CD4-positive, alpha-beta T cell treated with Interleukin-15 for 1 hour (primary cell): ENCODE data around the gene GPATCH8.
"Not testable (repeated sequence)": the region's sequence is repeated elsewhere in the genome, so short reads cannot be mapped to it uniquely, and the experiment has no call there.

Experiments used
- DNase-seq: peaks from one replicate; pipeline ENCODE4 v3.0.0-alpha.2; 2020

GPATCH8 gene

GRCh38 chr17:44503147-44504029 is at the start of gene GPATCH8:
Gene GPATCH8, minus strand, starts transcription at chr17:44503406. Its CDS starts 36 bp downstream, at chr17:44503370.
- peak; percentile 97 for DNase-seq

DNA sequence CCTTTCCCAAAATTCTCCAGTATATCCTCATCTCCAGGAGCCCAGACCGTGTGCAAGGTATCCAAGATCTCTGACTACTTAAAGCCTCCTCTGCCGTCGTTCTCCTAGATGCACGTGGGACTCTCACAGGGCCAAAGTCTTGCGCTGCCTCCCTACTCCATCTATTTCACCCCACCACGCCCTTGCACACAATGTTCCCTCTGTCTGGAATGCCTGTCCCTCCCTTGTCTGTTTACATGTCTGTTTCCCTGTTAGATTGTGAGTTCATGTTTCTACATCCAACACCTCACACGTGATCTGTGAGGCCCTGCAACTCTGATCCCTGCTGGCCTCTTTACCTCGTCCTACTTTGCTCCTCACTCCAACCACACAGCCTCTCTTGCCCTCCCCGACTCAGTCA is 49.2 kb upstream of the GPATCH8 start:
- no peak for DNase-seq

DNA sequence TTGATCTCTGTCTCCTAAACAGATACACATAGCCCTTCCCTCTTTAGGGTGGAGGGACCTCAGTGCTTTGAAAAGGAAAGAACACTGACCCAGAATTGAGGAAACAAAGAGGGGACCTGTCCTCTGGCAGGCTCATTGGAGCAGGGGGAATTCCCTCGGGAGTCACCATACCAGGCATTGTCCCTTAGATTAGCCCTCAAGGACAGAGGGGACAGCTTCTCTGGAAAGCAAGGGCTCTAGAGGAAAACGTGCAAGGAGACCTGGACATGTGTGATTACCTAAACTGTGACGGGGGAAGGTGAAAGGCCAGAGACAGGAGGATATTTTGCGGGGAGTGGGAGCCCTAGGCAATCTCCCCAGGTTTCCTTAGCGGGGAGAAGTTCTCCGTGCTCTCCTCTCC is 46.5 kb upstream of the GPATCH8 start:
- no peak for DNase-seq

DNA sequence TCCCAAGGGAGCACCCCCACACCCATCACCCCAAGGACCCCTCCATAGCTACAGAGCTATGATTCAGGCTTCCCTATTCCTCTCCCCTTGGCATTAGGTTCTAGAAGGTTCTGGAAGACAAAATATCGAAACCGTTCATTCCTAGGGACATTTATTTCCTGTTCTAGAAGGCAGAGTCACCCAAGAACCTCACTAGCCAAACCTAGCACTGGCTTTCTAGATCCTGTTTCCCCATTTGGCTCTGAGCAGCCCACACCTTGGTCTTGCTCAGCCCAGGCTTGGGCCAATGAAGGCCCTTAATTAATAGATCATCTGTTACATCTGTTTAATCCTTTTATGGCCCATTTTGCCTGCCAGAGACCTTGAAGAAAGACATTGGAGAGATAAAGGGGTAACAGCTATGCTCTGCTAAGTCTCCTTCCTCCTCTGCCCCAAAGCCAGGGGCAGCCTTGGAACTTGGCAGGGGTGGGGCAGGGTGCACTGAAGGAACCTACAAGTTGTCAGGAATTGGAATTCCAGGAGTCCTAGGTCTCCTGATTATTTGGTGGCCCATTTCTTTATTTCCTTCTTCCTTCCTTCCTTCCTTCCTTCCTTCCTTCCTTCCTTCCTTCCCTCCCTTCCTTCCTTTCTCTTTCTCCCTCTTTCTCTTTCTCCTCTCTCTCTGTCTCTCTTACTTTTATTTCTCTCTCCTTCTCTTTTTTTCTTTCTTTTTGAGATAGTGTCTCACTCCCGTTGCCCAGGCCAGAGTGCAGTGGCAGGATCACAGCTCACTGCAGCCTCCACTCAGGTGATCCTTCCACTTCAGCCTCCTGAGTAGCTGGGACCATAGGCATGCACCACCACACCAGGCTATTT is 45.4 kb upstream of the GPATCH8 start:
- no peak for DNase-seq

- no peak for DNase-seq
These were observed 44.5 kb upstream of the GPATCH8 start for GRCh38 chr17:44547625-44548267.

DNA sequence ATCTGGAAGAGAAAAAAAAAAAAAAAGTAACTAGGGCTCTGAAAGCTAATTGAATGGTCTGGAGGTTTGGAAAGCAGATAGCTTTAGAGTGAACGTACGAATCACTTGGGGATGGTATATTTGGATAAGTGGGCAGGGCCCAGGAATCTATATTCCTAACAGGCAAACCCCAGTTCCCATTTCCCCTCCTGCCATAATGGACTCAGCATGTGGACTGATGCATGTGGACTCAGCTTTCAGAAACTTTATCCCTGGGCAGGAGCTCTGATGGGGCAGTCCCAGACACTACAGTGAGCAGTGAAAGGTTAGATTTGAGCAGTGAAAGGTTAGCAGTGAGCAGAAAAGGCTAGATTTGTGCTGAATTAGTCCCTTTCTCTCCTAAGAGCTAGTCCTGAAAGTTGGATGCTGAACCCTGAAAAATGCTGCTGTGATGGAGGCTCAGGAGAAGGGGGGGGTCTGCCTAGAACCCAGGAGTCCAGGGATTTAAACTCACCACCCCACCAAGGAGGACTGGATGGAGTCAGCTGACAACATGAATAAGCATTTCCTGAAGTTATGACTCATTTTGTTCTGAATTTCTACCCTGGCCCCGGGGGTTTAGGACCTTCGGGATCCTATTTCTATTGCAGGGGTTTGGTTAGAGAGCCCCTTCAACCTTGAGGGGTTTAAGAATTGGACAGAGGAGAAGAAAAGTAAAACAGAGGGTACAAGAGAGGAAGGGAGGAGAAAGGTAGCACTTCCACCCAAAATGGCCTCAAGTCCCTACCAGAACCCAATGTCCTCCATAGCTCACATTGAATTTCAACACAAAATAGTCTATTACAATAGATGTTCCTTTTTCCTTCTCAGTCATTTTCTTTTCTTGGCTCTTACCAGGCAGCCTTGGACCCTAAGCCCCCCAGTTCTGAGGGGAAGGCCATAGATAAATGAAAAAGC is 43.7 kb upstream of the GPATCH8 start:
- DNase-seq: no peak

DNA sequence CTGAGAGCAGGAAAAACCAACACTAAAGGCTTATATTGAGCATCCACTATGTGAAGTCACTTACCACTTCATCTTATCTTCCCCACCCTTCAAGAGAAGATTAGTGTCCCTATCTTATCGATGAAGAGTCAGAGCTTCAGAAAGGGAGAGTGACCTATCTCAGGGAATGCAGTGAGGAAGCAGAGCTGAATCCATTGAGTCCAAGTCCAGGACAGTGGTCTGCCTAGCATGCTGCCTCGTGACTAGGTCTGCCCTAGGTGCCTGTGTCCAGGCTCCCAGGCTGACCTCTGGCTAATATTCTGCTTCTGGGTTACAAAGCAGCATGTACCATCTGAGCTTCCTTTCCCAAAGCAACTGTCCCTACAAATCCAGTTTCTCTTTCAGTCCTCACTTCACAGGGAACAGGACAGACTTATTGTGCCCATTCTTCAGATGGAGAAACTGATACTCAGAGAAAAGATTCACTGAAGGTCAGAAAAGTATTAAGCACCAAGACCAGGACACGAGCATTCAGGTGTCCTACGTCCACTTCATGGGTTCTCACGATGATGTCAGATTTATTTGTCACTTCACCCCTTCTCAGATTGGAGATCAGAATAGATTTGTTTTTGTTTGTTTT is 40.8 kb upstream of the GPATCH8 start:
- DNase-seq: no peak

- no peak for DNase-seq
These were observed 40.2 kb upstream of the GPATCH8 start for GRCh38 chr17:44543213-44543904.

GRCh38 chr17:44541884-44542581 is 38.8 kb upstream of the GPATCH8 start:
- DNase-seq: no peak

DNA sequence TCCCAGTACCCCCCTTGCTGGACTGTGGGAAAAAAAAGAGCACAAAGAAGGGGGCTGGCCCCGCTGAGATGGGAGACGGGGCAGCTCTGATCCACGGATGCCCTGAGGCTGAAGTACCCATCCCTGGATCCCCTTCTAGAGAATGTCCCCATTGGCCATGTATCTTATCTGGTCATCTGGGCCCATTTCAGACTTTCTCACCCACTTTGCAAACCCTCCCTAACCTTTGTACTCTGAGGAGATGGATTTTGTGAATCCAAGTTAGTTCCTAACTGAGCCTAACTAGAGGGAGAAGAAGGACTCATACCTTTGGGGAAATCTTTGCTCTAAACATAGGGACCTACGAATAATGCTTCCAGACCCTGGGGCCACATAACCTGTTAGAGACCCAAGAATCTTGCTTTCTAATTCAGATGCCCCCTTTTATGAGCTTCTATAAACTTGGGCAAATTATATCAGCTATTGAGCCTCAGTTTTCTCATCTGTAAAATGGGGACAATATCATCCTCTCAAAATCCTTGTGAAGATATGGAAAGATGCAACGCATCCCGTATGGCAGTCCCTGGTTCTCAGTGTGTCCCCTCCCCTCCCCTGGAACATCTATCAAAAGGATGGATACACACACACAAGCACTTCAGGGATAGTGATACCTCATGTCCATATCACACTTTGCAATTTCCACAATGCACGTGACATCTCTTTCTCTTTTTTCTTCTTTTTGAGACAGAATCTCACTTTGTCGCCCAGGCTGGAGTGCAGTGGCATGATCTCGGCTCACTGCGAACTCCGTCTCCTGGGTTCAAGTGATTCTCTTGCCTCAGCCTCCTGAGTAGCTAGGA is 37.3 kb upstream of the GPATCH8 start:
- DNase-seq: no peak

GRCh38 chr17:44539673-44540072 is 36.5 kb upstream of the GPATCH8 start:
- no peak for DNase-seq

GRCh38 chr17:44537922-44538321 is 34.7 kb upstream of the GPATCH8 start:
- not testable (repeated sequence) for DNase-seq

DNA sequence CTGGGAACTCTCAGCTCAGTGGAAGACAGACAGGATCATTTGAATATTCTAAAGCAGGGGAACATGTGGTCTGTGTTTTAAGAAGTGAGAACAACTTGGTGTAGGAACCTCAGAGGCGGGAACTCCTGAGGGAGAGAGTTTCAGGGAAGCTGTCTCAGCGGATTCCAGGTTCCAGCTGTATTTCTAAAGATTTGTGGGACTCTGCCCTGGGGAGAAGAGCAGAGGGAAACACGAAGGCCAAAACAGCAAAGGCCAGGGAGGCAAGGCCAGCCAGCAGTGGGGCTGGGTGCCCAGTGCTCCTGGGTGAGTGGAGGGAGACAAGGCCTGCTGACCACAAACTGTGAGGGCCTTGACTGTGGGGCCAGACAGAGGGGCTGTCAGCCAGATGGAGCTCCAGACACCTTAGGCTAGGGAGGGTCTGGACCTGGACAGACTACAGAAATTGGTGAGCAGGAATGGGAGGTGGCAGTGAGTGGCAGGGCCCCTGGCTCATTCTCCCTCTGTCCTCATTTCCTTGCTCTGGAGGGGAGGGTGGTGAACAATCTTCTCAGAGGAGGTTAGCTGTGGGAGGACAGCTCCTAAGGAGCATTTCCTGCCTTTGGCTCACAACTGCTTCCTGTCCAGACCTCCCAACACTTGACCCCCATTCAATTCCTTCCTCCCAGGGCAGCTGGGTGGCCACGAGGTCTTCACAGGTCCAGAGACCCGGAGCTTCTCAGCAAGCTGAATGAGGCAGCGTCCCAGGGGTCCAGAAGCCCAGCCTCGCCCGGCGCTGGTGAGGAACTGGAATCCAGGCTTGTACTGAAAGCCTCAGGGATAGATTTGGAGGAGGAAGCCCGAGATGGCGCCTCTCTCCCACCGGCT is 33.1 kb upstream of the GPATCH8 start:
- no peak for DNase-seq

GRCh38 chr17:44533533-44534246 is 30.5 kb upstream of the GPATCH8 start:
- peak; percentile 72 for DNase-seq

DNA sequence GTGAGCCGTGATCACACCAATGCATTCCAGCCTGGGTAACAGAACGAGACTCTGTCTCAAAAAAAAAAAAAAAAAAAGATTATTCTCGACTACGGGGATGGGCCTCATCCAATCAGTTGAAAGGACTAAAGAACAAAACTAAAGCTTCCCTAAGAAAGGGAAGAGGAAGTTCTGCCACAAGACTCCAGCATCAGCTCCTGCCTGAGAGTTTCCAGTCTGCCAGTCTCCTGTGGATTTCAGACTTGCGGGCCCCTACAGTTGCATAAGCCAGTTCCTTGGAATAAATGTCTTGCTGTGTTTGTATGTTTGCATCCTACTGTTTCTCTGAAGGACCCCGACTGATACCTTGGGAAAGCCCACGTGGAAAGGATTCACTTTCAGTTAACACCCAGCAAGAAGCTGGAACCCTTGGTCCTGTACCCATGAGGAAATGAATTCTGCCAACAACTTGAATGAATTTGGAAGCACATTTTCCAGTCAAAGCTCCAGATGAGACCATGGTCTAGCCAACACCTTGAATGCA is 27.8 kb upstream of the GPATCH8 start:
- DNase-seq: no peak

DNA sequence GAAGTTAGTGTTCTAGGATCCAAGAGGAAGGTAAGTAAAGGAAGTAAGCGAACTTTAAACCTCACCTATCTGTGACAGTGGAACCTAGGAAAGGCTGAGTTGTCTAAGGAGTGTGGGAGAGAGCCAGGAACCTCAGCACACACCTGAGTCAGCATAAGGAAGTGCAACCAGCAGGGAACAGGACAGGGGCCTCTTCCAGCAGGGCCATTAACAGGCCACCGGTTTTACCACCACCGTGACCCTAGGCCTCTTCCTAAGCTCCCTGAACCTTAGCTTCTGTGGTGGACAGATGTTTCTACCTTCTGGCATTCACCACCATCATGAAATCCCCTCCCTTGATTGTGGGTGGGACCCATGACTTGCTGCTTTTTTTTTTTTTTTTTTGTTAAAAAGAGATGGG is 26.7 kb upstream of the GPATCH8 start:
- no peak for DNase-seq

DNA sequence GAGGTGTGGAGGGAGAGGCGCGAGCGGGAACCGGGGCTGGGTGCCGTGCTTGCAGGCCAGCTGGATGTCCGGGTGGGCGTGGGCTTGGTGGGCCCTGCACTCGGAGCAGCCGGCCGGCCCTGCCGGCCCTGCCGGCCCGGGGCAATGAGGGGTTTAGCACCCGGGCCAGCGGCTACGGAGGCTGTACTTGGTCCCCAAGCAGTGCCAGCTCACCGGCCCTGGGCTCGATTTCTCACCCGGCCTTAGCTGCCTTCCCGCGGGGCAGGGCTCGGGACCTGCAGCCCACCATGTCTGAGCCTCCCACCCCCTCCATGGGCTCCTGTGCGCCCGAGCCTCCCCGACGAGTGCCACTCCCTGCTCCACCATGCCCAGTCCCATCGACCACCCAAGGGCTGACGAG is 24.7 kb upstream of the GPATCH8 start:
- no peak for DNase-seq

- DNase-seq: no peak
These were observed 23.9 kb upstream of the GPATCH8 start for GRCh38 chr17:44527102-44527501.
